GM12873 (cell line): Measurements from ENCODE around the gene KRT26.

Experiments used
- CTCF ChIP-seq: IDR thresholded peaks from 2 replicates; pipeline ENCODE4 v1.5.1; 2012; ENCODE audit warnings: low read depth, mild to moderate bottlenecking, moderate library complexity, low read length, control low read depth; ENCODE audit not compliant: insufficient read depth; ENCODE audit errors: missing control alignments

KRT26 gene

GRCh38 chr17:40816569-40816968, 44.6 kb upstream of the KRT26 start:
- TF ChIP-seq CTCF, result no peak

GRCh38 chr17:40815381-40815780, 43.4 kb upstream of the KRT26 start:
- no peak for TF ChIP-seq CTCF

GRCh38 chr17:40813804-40814203, 41.8 kb upstream of the KRT26 start:
- TF ChIP-seq CTCF, result no peak

- no peak for TF ChIP-seq CTCF
Observed at GRCh38 chr17:40812639-40813038, 40.6 kb upstream of the KRT26 start.

- TF ChIP-seq CTCF, result no peak
Observed at GRCh38 chr17:40810494-40810893, 38.5 kb upstream of the KRT26 start.

GRCh38 chr17:40809721-40810421, 37.9 kb upstream of the KRT26 start:
- TF ChIP-seq CTCF, result no peak

- no peak for TF ChIP-seq CTCF
Observed at GRCh38 chr17:40806131-40806530, 34.1 kb upstream of the KRT26 start.
